Right lung (tissue), 5 donors: ENCODE measurements around the gene ANKRD23. TPM values are rescaled to one million over a fixed set of nuclear protein-coding genes. Genes with fewer than 3 reads are reported as not detected.
"Not testable (repeated sequence)": the region's sequence is repeated elsewhere in the genome, so short reads cannot be mapped to it uniquely, and the experiment has no call there.

Experiments
- DNase-seq, 2 donors: peaks; one replicate each; pipeline ENCODE4 v3.0.0-alpha.2; 2013
- polyA plus RNA-seq, 5 donors: library from polyadenylated mRNA; unstranded; fragments of 120-200 nt; gene quantifications; one replicate each; pipeline versions ENCODE4 v1.2.1 to v1.2.3, GENCODE V29; 2013; ENCODE audit warnings: inconsistent platforms in 1 of 5, low replicate concordance in 1 of 5; ENCODE audit not compliant: insufficient read length in 5 of 5, insufficient read depth in 1 of 5

ANKRD23 gene
- polyA plus RNA-seq, 5 donors, result 4.0 to 9.6 (median 6.2) TPM

- DNase-seq, result no peak
Observed at GRCh38 chr2:96863575-96864342, 19.9 kb upstream of the ANKRD23 start.

- DNase-seq, result not testable (repeated sequence)
Observed at GRCh38 chr2:96863056-96863455, 19.2 kb upstream of the ANKRD23 start.

GRCh38 chr2:96861074-96861473 is 17.3 kb upstream of the ANKRD23 start:
- DNase-seq, result no peak

GRCh38 chr2:96860065-96861029 is 16.5 kb upstream of the ANKRD23 start:
- no peak for DNase-seq

GRCh38 chr2:96859681-96860064 is 15.9 kb upstream of the ANKRD23 start:
- DNase-seq, result no peak

GRCh38 chr2:96859099-96859649 is 15.4 kb upstream of the ANKRD23 start:
- no peak for DNase-seq

- peak; percentile 99 to 100 for DNase-seq
Observed at GRCh38 chr2:96857667-96858372, 14.0 kb upstream of the ANKRD23 start, which contains the start of gene ANKRD39. Gene ANKRD39, minus strand, starts transcription at chr2:96858016. Its CDS starts 29 bp downstream, at chr2:96857987.

- no peak for DNase-seq
Observed at GRCh38 chr2:96856776-96857666, 13.2 kb upstream of the ANKRD23 start.

GRCh38 chr2:96853321-96853720 is 9.5 kb upstream of the ANKRD23 start:
- DNase-seq, result no peak

- no peak for DNase-seq
Observed at GRCh38 chr2:96852667-96853066, 8.8 kb upstream of the ANKRD23 start.

GRCh38 chr2:96848264-96848663 is 4.4 kb upstream of the ANKRD23 start:
- DNase-seq, result no peak

GRCh38 chr2:96847586-96847985 is 3.8 kb upstream of the ANKRD23 start:
- DNase-seq, result no peak

GRCh38 chr2:96846825-96847224 is 3.0 kb upstream of the ANKRD23 start:
- DNase-seq, result no peak

- DNase-seq, result no peak
Observed at GRCh38 chr2:96844405-96844808, 586 bp upstream of the ANKRD23 start.

GRCh38 chr2:96842600-96842999 is 1.2 kb downstream of the ANKRD23 start:
- no peak for DNase-seq

GRCh38 chr2:96841701-96842495 is 1.9 kb downstream of the ANKRD23 start:
- DNase-seq, result no peak

- DNase-seq, result no peak
Observed at GRCh38 chr2:96839875-96840850, 3.7 kb downstream of the ANKRD23 start.

GRCh38 chr2:96839293-96839874 is 4.4 kb downstream of the ANKRD23 start:
- no peak for DNase-seq
